Epithelial cell of prostate (primary cell): ENCODE data around the gene CNOT2.
"Not testable (repeated sequence)": the region's sequence is repeated elsewhere in the genome, so short reads cannot be mapped to it uniquely, and the experiment has no call there.

Source experiments
- DNase-seq: peaks from one replicate; pipeline ENCODE4 v3.0.0-alpha.2; 2011; ENCODE audit warnings: low read depth, low spot score
- H3K27ac ChIP-seq: fragments of 450-650 bp; 2 replicates; pipeline ENCODE4 v1.5.1; 2017; ENCODE audit warnings: mild to moderate bottlenecking

Gene CNOT2

DNA sequence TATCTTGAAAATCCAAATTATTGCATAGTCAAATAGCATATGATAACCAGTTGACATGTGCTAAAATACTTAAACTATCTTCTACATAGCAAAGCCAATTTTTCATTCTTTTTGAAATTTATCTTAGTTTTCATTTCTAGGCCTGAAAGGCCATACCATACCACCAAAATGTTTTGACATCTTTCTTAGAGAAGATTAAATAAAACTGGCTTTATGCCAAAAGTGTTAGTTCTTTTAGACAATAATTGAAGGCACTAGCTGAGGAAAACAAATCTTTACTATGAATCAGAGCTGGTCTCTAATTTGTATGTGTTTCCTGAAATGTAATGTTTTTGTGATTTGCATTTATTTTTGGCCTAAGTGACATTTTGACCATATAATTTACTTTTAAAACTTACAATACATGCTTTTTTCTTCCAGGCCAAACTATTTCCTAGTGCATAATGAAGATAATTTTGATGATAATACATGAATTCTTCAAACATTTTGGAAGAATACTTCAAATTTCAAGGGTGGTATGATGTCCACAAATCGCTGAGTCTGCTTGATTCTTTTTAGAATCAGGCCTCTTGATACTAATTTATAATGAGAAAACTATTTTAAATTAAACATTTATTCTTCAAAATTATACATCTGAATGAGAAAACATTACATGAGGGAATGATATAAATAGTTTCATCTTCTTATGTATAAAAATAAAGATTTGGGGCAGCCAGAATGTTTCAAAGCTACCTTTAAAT is 116.4 kb downstream of the CNOT2 start:
- no peak for DNase-seq
- no peak overlapping the region for H3K27ac ChIP-seq

DNA sequence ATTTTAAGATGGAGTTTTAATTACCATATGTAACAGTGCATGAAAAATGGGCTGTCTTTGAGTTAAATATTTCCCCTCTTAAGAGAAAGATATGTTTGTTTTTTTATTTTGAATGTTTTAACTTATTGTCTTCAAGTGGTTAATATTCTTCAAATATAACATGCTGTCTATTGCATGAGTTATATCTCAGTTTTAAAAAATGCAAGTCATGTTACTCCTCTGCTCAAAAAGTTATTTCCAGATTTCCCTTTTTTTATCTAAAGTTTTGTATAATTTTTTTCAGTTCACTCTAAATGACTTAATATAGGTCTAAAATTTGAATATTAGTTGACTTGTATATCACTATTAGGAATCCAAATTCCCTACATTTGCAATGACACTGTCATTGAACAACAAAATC is 117.0 kb downstream of the CNOT2 start:
- H3K27ac ChIP-seq, result no peak overlapping the region
- DNase-seq, result no peak

DNA sequence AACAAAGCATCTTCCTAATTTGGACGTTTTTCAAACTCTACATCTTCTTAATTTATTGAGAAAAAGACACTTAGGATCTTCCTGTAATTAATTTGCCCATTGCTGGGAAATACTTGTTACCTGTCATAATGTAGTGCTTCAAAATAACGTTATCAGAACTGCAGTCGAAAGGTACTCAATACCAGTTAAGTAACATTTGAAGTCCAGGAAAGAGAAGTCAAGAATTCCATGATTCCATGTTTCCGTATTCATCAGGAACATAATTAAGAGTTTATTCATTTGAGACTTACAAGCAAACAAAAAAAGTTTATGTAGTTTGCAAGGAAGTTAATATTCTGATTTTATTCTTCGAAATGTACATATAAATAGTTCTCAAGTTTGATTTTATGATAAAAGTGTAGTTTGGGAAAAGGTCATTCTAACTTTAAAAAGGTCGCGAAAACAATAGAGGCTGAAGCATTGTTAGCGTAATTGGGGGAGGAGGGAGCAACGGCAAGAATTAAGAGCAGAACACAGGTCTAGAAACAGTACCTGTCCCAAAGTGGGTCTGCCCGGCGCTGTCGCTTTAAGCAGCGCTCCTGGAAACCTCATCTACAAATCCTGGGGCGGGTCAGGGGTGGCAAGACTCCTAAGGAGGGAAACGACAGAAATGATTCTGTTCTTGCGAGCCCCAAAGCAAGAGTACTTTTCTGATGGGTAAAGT is 121.6 kb downstream of the CNOT2 start:
- no peak overlapping the region for H3K27ac ChIP-seq
- no peak for DNase-seq

DNA sequence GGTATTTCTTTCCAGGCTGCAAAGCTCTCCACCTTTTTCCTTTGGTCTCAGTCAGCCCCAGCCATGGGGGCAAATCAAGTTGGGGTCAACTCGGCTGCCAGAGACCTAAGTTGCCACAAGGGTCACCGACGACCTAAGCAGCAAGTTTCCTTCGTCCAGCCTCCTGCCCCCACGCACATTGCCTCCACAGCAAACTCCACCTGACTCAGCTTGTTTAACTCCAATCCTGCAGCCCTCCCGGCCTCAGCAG is 122.1 kb downstream of the CNOT2 start:
- no peak for DNase-seq

DNA sequence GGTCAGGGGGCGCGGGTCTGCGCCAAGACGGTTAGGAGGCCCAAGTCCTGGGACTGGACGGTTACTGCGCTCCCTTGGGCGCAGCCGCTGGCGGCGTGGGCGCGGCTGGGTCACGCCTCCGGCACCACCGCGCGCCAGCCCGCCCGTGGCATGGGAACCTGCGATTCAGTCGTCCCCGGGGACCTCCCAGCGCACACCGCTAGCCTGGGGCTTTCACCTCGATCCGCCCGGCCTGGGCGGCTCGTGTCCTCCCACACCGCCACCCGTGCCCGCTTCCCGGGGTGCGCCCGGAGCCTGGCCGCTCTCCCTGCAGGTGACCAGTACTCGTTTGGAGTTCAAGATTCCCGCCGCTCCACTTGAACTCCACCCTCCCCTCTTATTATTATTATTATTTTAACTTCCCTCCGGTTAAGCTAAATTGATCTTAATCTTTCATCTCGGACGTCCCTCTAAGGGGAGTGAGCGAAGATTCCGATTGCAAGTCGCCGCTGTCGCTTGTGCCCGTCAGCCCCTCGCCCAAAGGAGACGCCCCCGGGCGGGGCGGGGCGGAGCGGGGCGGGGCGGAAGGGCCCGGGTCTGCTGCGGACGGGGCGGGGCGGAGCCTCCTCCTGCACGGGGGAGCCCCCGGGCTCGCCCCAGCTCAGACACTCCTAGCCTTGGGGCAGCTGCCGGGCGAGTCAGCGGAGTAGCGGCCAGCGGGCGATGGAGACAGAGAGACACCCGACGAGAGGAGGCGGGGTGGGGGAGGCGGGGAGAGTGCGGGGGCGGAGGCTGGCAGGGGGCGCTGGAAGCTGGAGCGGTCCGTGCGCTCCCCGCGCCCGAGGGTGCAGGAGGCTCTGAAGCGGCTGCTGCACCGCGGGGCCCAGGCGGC is 122.7 kb downstream of the CNOT2 start, which contains the start of gene KCNMB4:
TSS of gene KCNMB4 (plus strand) at position 643 of the 871 bp plus-strand sequence. CDS start 445 bp downstream, outside the sequence.
- DNase-seq, result no peak
- H3K27ac ChIP-seq, result no peak within 1 kb of the TSS

More for the DNA sequence above, 122.1 kb downstream of the CNOT2 start:
- no peak overlapping the region for H3K27ac ChIP-seq

DNA sequence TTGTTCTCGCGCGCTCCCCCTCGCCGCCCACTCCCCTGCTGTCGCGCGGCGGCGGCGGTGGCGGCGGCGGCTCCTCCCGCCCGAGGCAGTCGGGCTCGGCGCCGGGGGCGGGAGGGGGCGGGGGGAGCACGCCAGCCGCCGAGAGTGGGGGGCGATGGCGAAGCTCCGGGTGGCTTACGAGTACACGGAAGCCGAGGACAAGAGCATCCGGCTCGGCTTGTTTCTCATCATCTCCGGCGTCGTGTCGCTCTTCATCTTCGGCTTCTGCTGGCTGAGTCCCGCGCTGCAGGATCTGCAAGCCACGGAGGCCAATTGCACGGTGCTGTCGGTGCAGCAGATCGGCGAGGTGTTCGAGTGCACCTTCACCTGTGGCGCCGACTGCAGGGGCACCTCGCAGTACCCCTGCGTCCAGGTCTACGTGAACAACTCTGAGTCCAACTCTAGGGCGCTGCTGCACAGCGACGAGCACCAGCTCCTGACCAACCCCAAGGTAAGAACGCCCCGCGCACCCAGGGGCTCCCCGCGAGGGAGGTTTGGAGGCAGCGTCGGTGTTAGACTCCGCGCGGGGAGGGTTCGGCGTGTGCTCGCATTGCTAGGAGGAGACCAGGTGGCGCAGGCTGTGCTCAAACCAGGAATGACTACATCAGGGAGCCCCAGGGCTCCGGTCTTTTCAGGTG is 123.5 kb downstream of the CNOT2 start:
- H3K27ac ChIP-seq, result no peak overlapping the region
- no peak for DNase-seq

DNA sequence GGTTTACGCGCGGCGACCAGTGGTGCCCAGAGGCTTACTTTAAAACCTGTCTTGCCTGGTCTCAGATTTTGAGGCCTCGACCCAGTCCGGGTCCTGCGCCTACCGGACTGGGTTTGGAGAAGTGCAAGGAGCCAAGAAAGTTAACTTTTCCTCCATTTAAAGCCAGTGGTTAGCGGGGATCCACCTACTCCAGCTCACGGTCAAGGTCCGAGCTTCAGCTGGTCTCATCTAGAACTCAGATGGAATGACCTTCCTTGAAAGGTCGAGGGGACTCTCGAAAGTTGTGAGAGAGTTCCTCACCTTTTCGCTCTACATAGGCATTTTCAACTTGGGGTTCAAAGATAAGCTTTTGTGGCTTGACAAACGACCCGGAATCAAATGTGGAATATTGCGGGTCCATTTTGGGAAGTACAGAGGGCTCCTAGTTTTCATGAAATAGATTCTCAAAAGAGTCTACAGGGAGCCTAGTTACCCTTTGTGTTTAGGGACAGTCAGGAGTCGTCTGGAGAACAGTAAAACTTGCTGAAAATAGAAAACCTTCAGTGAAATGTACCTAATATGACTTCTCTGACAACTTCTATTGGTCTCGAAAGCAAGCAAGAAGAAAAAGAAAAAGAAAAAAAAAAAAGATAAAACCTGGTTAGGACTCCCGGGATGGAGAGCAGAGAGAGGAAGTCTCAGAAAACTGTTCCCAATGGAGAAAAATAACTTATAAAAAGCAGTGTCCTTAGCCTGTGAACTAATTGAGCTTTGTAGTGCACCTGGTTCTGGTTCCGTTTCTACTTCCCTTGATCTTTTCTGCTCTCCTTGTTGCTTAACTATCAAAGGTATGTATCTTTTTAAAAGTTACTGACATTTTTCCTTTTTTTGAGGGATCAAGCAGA is 124.3 kb downstream of the CNOT2 start:
- H3K27ac ChIP-seq, result no peak overlapping the region
- DNase-seq, result no peak

DNA sequence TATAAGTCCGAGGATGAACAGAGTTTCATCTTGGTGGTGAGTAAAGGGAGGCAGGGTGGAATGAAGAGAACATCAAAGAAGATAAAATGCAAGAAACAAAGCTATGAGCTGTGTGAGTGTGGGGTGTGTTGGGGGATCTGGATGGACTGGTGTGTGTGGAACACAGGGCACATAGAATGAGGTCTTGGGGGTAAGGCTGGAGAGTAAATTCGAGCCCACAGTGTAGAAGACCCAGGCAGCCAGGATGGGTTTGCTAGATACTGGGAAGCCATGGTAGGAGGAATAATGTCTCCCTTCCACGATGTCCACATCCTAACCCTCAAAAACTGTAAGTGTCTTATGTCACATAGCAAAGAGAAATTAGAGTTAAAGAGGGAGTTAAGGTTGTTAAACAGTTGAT is 129.6 kb downstream of the CNOT2 start:
- DNase-seq, result no peak
- no peak overlapping the region for H3K27ac ChIP-seq

DNA sequence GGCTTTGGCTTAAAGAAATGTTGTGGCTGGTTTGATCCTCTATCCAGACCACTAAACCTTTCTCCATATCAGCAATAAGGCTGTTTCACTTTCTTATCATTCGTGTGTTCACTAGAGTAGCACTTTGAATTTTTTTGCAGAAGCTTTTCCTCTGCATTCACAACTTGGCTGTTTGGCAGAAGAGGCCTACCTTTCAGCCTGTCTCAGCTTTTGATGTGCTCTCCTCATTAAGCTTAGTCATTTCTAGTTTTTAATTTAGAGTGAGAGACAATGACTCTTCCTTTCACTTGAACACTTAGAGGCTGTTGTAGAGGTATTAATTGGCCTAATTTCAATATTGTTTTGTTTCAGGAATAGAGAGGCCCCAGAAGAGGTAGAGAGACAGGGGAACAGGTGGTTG is 136.6 kb downstream of the CNOT2 start:
- no peak for DNase-seq
- H3K27ac ChIP-seq, result no peak overlapping the region

DNA sequence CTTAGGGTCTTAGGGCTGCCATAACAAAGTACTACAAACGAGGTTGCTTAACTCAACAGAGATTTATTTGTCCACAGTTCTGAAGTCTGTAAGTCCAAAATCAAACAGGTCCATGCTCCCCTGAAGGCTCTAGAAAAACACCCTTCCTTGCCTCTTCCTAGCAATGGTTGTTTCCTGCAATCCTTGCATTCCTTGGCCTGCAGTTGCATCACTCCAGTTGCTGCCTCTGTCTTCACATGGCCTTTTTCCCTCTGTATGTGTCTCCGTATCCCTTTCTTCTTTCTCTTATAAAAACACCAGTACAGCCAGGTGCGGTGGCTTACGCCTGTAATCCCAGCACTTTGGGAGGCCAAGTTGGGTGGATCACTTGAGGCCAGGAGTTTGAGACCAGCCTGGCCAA is 140.3 kb downstream of the CNOT2 start:
- H3K27ac ChIP-seq, result no peak overlapping the region
- DNase-seq, result no peak

DNA sequence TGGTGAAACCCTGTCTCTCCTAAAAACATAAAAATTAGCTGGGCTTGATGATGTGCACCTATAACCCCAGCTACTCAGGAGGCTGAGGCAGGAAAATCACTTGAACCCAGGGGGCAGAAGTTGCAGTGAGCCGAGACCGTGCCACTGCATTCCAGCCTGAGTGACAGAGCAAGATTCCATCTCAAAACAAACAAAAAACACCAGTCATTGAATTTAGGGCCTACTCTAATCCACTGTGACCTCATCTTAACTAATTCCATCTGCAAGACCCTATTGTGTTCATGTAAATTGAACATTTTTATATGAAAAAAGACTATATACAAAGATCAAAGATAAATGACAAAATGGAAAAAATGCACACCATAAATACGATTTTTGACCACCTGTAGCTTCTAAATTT is 140.7 kb downstream of the CNOT2 start:
- H3K27ac ChIP-seq, result no peak overlapping the region

DNA sequence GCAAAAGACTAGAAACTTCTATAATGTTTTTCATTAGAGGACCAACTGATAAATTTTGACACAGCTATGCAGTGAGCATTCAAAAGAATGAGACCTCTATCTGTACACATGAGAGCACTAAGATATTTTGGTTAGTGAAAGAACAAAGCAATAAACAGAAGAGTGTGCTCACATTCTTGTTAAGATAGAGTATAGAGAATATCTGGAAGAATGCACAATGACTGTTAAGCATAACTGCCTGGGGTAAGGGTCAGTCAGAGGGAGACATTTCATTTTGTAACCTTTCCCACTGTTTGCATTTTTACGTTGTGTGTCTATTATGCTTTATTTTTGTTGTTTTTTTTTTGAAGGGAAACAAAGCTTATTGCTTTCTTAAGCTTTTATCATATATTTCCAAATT is 143.5 kb downstream of the CNOT2 start:
- no peak overlapping the region for H3K27ac ChIP-seq
- DNase-seq, result no peak

More for the DNA sequence above, 140.7 kb downstream of the CNOT2 start:
- DNase-seq, result no peak

DNA sequence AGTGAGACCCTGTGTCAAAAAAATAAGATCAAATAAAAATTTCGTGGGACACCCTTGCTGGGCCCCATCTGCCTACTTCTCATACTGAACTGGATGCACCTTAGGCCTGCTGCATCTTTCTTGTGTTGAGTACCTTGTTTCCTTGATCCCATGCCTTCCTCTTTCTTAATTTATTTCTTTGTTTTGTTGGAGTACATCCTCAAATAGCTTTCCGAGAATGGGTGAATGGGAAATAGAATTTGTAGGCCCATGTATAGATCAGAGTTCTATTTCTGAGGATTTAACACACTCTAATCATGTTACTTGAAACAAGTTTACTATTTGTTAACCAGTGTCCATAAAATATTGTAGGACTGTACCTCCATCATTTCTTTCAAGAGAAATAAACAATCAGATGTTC is 146.4 kb downstream of the CNOT2 start:
- DNase-seq, result no peak
- no peak overlapping the region for H3K27ac ChIP-seq

DNA sequence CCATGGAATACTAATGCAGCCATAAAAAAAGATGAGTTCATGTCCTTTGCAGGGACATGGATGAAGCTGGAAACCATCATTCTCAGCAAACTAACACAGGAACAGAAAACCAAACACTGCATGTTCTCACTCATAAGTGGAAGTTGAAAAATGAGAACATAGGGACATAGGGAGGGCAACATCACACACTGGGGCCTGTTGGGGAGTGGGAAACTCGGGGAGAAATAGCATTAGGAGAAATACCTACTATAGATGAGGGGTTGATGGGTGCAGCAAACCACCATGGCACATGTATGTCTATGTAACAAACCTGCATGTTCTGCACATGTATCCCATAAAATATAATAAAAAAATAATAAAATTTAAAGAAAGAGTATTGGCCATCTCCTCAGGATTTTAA is 149.4 kb downstream of the CNOT2 start:
- H3K27ac ChIP-seq, DNase-seq: not testable (repeated sequence)

DNA sequence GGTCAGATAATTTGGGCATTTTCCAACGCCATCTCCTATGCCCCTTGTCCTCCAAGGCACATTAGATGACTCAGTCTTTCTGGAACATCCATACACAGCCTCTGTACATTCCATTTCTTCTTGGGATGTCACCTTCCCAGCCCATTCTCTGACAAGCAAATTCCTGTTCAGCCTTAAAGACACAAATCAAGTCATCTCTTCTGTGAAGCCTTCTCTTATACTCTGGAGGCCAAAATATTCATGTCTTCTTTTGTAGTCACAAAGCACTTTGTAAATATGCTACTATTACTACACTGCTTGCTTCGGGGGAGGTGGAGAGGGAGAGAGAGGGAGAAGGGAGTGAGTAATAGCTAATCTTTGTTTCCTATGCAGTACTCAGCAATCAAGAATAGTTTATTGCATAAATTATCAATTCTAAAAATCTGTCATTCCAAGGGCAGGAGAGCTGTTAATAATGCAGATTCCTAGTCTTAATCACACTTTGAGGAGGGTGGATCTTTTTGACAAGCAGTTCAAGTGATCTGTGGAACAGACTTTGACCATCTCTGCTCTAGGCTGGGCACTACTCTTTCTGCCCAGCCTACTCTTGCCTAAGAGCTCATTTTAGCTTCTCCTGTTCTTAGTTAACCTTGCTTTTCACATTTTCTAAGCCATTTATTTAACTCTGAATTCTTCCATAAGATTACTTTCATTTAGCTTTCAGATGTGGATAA is 150.7 kb downstream of the CNOT2 start:
- DNase-seq, result no peak

DNA sequence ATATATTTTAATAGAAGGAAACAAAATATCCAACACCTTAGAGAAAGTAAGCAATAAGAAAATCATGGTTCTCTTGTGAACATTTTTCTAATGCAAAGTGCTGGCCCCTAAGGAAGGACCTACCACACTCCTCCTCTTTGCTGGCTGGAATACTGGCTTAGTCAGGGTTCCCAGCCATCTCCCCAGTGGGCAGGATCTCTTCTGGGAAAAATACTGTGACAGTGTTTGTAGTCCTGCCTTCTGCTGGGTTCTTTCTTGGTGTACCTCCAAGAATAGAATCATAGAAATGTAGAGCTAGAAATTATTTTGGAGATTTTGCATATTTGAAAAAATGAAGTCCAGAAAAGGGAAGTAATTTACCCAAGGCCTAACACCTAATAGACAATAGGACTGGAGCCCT is 154.8 kb downstream of the CNOT2 start:
- no peak overlapping the region for H3K27ac ChIP-seq
- DNase-seq, result no peak

More for the DNA sequence above, 150.7 kb downstream of the CNOT2 start:
- H3K27ac ChIP-seq, result no peak overlapping the region

DNA sequence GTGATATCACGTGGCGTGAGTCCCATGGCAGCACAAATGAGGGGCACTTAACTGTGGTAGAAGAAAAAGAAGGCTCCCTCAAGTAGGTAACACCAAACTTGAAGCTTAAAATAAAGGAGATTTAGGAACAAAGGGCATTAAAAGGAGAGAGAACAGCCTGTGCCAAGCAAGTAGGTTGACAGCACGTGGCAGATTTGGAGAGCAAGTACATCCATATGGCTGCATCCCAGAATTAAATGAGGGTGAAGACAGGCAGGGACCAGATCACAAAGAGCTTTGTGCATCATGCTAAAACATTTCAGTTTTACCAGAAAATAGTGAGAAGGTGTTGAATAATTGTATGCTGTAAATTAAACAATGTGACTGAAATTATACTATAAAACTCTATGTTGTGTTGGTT is 155.6 kb downstream of the CNOT2 start:
- DNase-seq, result no peak
- no peak overlapping the region for H3K27ac ChIP-seq

DNA sequence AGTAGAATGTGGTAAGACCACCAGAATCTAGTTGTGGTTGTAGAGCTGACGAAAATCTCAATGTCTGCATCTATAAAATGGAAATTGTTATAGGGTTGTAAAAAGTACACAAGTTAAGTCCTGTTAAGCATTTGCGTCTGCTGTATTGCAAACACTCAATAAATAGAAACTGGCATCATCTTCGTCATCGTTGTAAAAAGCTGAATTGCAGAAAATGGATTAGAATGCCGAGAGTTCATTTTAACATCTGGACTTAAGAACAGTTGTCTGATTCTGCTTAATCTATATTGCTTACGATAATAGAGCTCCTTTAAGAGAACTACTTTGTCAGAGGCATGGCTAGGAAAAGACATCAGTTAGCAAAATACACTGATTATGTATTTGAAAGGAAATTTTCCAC is 156.1 kb downstream of the CNOT2 start:
- DNase-seq, result no peak
- H3K27ac ChIP-seq, result no peak overlapping the region

DNA sequence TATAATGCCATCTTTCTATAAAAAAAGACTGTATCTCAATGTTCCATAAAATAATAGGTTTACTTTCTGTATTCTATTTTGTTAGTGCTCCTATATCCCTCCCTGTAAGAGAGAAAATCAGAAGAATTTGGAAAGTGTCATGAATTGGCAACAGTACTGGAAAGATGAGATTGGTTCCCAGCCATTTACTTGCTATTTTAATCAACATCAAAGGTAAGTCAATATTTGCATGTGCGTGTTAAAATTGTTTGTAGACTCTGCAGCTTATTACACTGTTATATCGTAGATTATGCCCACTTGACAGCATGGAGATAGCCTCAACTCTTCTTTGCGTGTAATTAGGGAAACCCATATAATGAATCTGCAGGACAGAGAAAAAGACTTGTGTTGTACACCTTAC is 156.9 kb downstream of the CNOT2 start:
- no peak for DNase-seq
- no peak overlapping the region for H3K27ac ChIP-seq
